ENCODE results near the gene ADORA3. TPM values are rescaled to one million over a fixed set of nuclear protein-coding genes. Genes with fewer than 3 reads are reported as not detected.

Gene ADORA3
- total and polyA plus RNA-seq, 10 of the 15 experiments (the other 5 are each of a cell fraction or from before 2014, with no cell fraction given) = 0.14 to 0.29 (median 0.18) TPM; not detected in 2

Small RNA genes within 50 kb of the gene (small RNA-seq; reads per million reads assigned to genes)
- not detected for gene RNU6-792P

Other genes with a start within 250 kb of the ADORA3 start
Only the 7 nearest of the 8 such genes appear.
- gene CHIA, start 212.8 kb downstream of the ADORA3 start, total RNA-seq (2014; rRNA removed) = not detected in 2 replicates
- not detected in 2 replicates for gene CHIA, start 212.8 kb downstream of the ADORA3 start, total RNA-seq (2014; rRNA removed; fragmentation: Illumina TruSeq; extraction: Trizol)
- not detected in 2 replicates for gene CHIA, start 212.8 kb downstream of the ADORA3 start, total RNA-seq (2021)
- gene CHIA, start 212.8 kb downstream of the ADORA3 start, polyA plus RNA-seq (2011; rRNA removed) = not detected in 2 replicates
- not detected in 2 replicates for gene CHIA, start 212.8 kb downstream of the ADORA3 start, polyA plus RNA-seq (2014; fragmentation: Illumina TruSeq; extraction: Trizol)
- gene CHIA, start 212.8 kb downstream of the ADORA3 start, polyA plus RNA-seq (2014; fragmentation: Nextera tagmentation; extraction: Ambion mirVana) = not detected
- not detected in 2 replicates for gene CHIA, start 212.8 kb downstream of the ADORA3 start, polyA plus RNA-seq (2014; rRNA removed)
- under 1 TPM in 1 of 2 experiments, not detected in 1; 0.21 TPM for gene CHIA, start 212.8 kb downstream of the ADORA3 start, polyA plus RNA-seq (2016; fragmentation: Nextera tagmentation; extraction: Ambion mirVana)
- 0.65 and 1.0 TPM in 2 replicates for gene OVGP1, start 75.9 kb downstream of the ADORA3 start, total RNA-seq (2014; rRNA removed)
- gene OVGP1, start 75.9 kb downstream of the ADORA3 start, total RNA-seq (2014; rRNA removed; fragmentation: Illumina TruSeq; extraction: Trizol) = 0.89 and 1.2 TPM in 2 replicates
- gene OVGP1, start 75.9 kb downstream of the ADORA3 start, total RNA-seq (2021) = 0.64 and 0.80 TPM in 2 replicates
- gene OVGP1, start 75.9 kb downstream of the ADORA3 start, polyA plus RNA-seq (2011; rRNA removed) = 1.4 and 1.6 TPM in 2 replicates
- 1.8 and 2.0 TPM in 2 replicates for gene OVGP1, start 75.9 kb downstream of the ADORA3 start, polyA plus RNA-seq (2014; fragmentation: Illumina TruSeq; extraction: Trizol)
- gene OVGP1, start 75.9 kb downstream of the ADORA3 start, polyA plus RNA-seq (2014; fragmentation: Nextera tagmentation; extraction: Ambion mirVana) = under 1 TPM; 0.03 to 0.73 TPM
- 1.4 and 1.5 TPM in 2 replicates for gene OVGP1, start 75.9 kb downstream of the ADORA3 start, polyA plus RNA-seq (2014; rRNA removed)
- gene OVGP1, start 75.9 kb downstream of the ADORA3 start, polyA plus RNA-seq (2016; fragmentation: Nextera tagmentation; extraction: Ambion mirVana) = under 1 TPM; 0.12 to 0.16 TPM
- gene WDR77, start 54.4 kb downstream of the ADORA3 start, total RNA-seq (2014; rRNA removed) = 75.3 and 79.8 TPM in 2 replicates
- gene WDR77, start 54.4 kb downstream of the ADORA3 start, total RNA-seq (2014; rRNA removed; fragmentation: Illumina TruSeq; extraction: Trizol) = 38.6 and 40.2 TPM in 2 replicates
- 57.5 and 61.5 TPM in 2 replicates for gene WDR77, start 54.4 kb downstream of the ADORA3 start, total RNA-seq (2021)
- 60.0 and 113 TPM in 2 replicates for gene WDR77, start 54.4 kb downstream of the ADORA3 start, polyA plus RNA-seq (2011; rRNA removed)
- 69.9 and 72.1 TPM in 2 replicates for gene WDR77, start 54.4 kb downstream of the ADORA3 start, polyA plus RNA-seq (2014; fragmentation: Illumina TruSeq; extraction: Trizol)
- 10 to 100 TPM; 12.7 to 34.1 TPM for gene WDR77, start 54.4 kb downstream of the ADORA3 start, polyA plus RNA-seq (2014; fragmentation: Nextera tagmentation; extraction: Ambion mirVana)
- gene WDR77, start 54.4 kb downstream of the ADORA3 start, polyA plus RNA-seq (2014; rRNA removed) = 56.8 and 64.3 TPM in 2 replicates
- gene WDR77, start 54.4 kb downstream of the ADORA3 start, polyA plus RNA-seq (2016; fragmentation: Nextera tagmentation; extraction: Ambion mirVana) = 100 to 1,000 TPM; 153 to 167 TPM
- gene ATP5PB, start 54.2 kb downstream of the ADORA3 start, total RNA-seq (2014; rRNA removed) = 475 and 625 TPM in 2 replicates
- 578 and 594 TPM in 2 replicates for gene ATP5PB, start 54.2 kb downstream of the ADORA3 start, total RNA-seq (2014; rRNA removed; fragmentation: Illumina TruSeq; extraction: Trizol)
- gene ATP5PB, start 54.2 kb downstream of the ADORA3 start, total RNA-seq (2021) = 380 and 389 TPM in 2 replicates
- gene ATP5PB, start 54.2 kb downstream of the ADORA3 start, polyA plus RNA-seq (2011; rRNA removed) = 728 and 857 TPM in 2 replicates
- 627 and 753 TPM in 2 replicates for gene ATP5PB, start 54.2 kb downstream of the ADORA3 start, polyA plus RNA-seq (2014; fragmentation: Illumina TruSeq; extraction: Trizol)
- 1,000 to 10,000 TPM; 1,250 to 1,760 TPM for gene ATP5PB, start 54.2 kb downstream of the ADORA3 start, polyA plus RNA-seq (2014; fragmentation: Nextera tagmentation; extraction: Ambion mirVana)
- 503 and 598 TPM in 2 replicates for gene ATP5PB, start 54.2 kb downstream of the ADORA3 start, polyA plus RNA-seq (2014; rRNA removed)
- 100 to 1,000 TPM; 859 to 866 TPM for gene ATP5PB, start 54.2 kb downstream of the ADORA3 start, polyA plus RNA-seq (2016; fragmentation: Nextera tagmentation; extraction: Ambion mirVana)
- gene C1orf162, start 29.6 kb downstream of the ADORA3 start, total RNA-seq (2014; rRNA removed) = 3.0 and 3.2 TPM in 2 replicates
- gene C1orf162, start 29.6 kb downstream of the ADORA3 start, total RNA-seq (2014; rRNA removed; fragmentation: Illumina TruSeq; extraction: Trizol) = 4.7 and 5.7 TPM in 2 replicates
- 3.9 and 4.0 TPM in 2 replicates for gene C1orf162, start 29.6 kb downstream of the ADORA3 start, total RNA-seq (2021)
- gene C1orf162, start 29.6 kb downstream of the ADORA3 start, polyA plus RNA-seq (2011; rRNA removed) = 2.4 TPM in 2 replicates
- gene C1orf162, start 29.6 kb downstream of the ADORA3 start, polyA plus RNA-seq (2014; fragmentation: Illumina TruSeq; extraction: Trizol) = 8.8 and 11.3 TPM in 2 replicates
- 10 to 100 TPM in 1 of 2 experiments, 1 to 10 TPM in 1; 8.1 to 11.1 TPM for gene C1orf162, start 29.6 kb downstream of the ADORA3 start, polyA plus RNA-seq (2014; fragmentation: Nextera tagmentation; extraction: Ambion mirVana)
- 4.5 and 4.6 TPM in 2 replicates for gene C1orf162, start 29.6 kb downstream of the ADORA3 start, polyA plus RNA-seq (2014; rRNA removed)
- gene C1orf162, start 29.6 kb downstream of the ADORA3 start, polyA plus RNA-seq (2016; fragmentation: Nextera tagmentation; extraction: Ambion mirVana) = 1 to 10 TPM; 3.3 to 3.4 TPM
- 0.17 TPM in 1 of 2 replicates, not detected in the other for gene TMIGD3, start within 50 bp of the ADORA3 start, total RNA-seq (2014; rRNA removed)
- not detected in 2 replicates for gene TMIGD3, start within 50 bp of the ADORA3 start, total RNA-seq (2014; rRNA removed; fragmentation: Illumina TruSeq; extraction: Trizol)
- 0.13 TPM in 1 of 2 replicates, not detected in the other for gene TMIGD3, start within 50 bp of the ADORA3 start, total RNA-seq (2021)
- gene TMIGD3, start within 50 bp of the ADORA3 start, polyA plus RNA-seq (2011; rRNA removed) = not detected in 2 replicates
- gene TMIGD3, start within 50 bp of the ADORA3 start, polyA plus RNA-seq (2014; fragmentation: Illumina TruSeq; extraction: Trizol) = not detected in 2 replicates
- gene TMIGD3, start within 50 bp of the ADORA3 start, polyA plus RNA-seq (2014; fragmentation: Nextera tagmentation; extraction: Ambion mirVana) = not detected
- gene TMIGD3, start within 50 bp of the ADORA3 start, polyA plus RNA-seq (2014; rRNA removed) = 0.11 TPM in 1 of 2 replicates, not detected in the other
- gene TMIGD3, start within 50 bp of the ADORA3 start, polyA plus RNA-seq (2016; fragmentation: Nextera tagmentation; extraction: Ambion mirVana) = not detected
- gene RAP1A, start 116.2 kb upstream of the ADORA3 start, total RNA-seq (2014; rRNA removed) = 41.6 and 53.4 TPM in 2 replicates
- 38.4 and 42.2 TPM in 2 replicates for gene RAP1A, start 116.2 kb upstream of the ADORA3 start, total RNA-seq (2014; rRNA removed; fragmentation: Illumina TruSeq; extraction: Trizol)
- 141 TPM in 2 replicates for gene RAP1A, start 116.2 kb upstream of the ADORA3 start, total RNA-seq (2021)
- gene RAP1A, start 116.2 kb upstream of the ADORA3 start, polyA plus RNA-seq (2011; rRNA removed) = 141 and 206 TPM in 2 replicates
- gene RAP1A, start 116.2 kb upstream of the ADORA3 start, polyA plus RNA-seq (2014; fragmentation: Illumina TruSeq; extraction: Trizol) = 213 and 259 TPM in 2 replicates
- gene RAP1A, start 116.2 kb upstream of the ADORA3 start, polyA plus RNA-seq (2014; fragmentation: Nextera tagmentation; extraction: Ambion mirVana) = 10 to 100 TPM; 71.8 to 93.7 TPM
- 86.4 and 106 TPM in 2 replicates for gene RAP1A, start 116.2 kb upstream of the ADORA3 start, polyA plus RNA-seq (2014; rRNA removed)
- 10 to 100 TPM; 76.7 to 78.4 TPM for gene RAP1A, start 116.2 kb upstream of the ADORA3 start, polyA plus RNA-seq (2016; fragmentation: Nextera tagmentation; extraction: Ambion mirVana)